Osteocyte (in vitro differentiated cells): ENCODE data around the gene BACH2. TPM values are rescaled to one million over a fixed set of nuclear protein-coding genes. Genes with fewer than 3 reads are reported as not detected.

Experiments
- DNase-seq: peaks from one replicate; pipeline ENCODE4 v3.0.0; 2021; ENCODE audit warnings: mixed read lengths; ENCODE audit not compliant: unreplicated experiment; ENCODE audit errors: extremely low spot score
- H3K27ac Mint-ChIP-seq: one replicate; pipeline ENCODE4 v1.8.0; 2021; ENCODE audit warnings: mild to moderate bottlenecking, mixed read lengths; ENCODE audit not compliant: unreplicated experiment
- H3K27me3 Mint-ChIP-seq: one replicate; pipeline ENCODE4 v1.8.0; 2021; ENCODE audit warnings: mixed read lengths; ENCODE audit not compliant: unreplicated experiment
- H3K36me3 Mint-ChIP-seq: one replicate; pipeline ENCODE4 v1.8.0; 2021; ENCODE audit warnings: mixed read lengths; ENCODE audit not compliant: unreplicated experiment
- H3K4me1 Mint-ChIP-seq: one replicate; pipeline ENCODE4 v1.8.0; 2021; ENCODE audit warnings: mixed read lengths; ENCODE audit not compliant: unreplicated experiment
- H3K4me3 Mint-ChIP-seq: one replicate; pipeline ENCODE4 v1.8.0; 2021; ENCODE audit warnings: mild to moderate bottlenecking, moderate library complexity, mixed read lengths; ENCODE audit not compliant: unreplicated experiment
- H3K9me3 Mint-ChIP-seq: one replicate; pipeline ENCODE4 v1.8.0; 2021; ENCODE audit warnings: mixed read lengths; ENCODE audit not compliant: unreplicated experiment
- CTCF ChIP-seq: fragments of 200-600 bp; sonication (generic); IDR thresholded peaks from 2 replicates; pipeline ENCODE4 v1.5.0; 2021; ENCODE audit warnings: antibody characterized with exemption, mild to moderate bottlenecking, moderate library complexity
- total RNA-seq: library from RNA; stranded (reverse); gene quantifications from 2 replicates; pipeline ENCODE4 v1.2.1, GENCODE V29; 2021

The BACH2 gene
- total RNA-seq, 1 donor from 2014 or later: 1.6 TPM

DNA sequence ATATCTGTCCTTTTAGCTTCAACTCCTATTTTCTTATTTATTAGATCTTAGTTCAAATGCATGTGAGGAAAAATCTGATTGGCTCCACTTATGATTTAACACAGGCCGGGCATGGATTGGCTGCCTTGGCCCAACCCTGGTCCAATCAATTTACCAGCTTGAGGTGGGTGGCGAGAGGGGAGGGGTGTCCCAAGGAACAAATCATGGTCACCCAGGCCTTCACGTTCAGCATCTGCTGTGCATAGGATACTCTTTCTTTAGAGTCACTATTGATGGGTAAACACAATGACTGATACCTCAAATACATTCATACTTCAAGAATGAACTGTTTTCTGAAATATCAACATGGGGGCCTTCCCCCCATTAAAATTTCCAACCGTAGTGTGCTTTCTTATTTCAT is 14.9 kb upstream of the BACH2 start:
- Mint-ChIP-seq H3K27me3 (peaks cover 57% of the 10 kb centered on the region), H3K4me1 (no peaks in the 10 kb centered on the region), H3K27ac (no peak overlapping the region), H3K4me3 (no peak overlapping the region), H3K36me3 (no peaks in the 10 kb centered on the region), H3K9me3 (no peaks in the 10 kb centered on the region)
- no peak for DNase-seq
- TF ChIP-seq CTCF: no peak

- no peak for TF ChIP-seq CTCF
Observed at GRCh38 chr6:90305800-90306448, 9.3 kb upstream of the BACH2 start.

GRCh38 chr6:90304308-90304707 is 7.7 kb upstream of the BACH2 start:
- no peaks in the 10 kb centered on the region for H3K4me1 Mint-ChIP-seq
- no peak for DNase-seq
- H3K27ac Mint-ChIP-seq: no peak overlapping the region
- no peaks in the 10 kb centered on the region for H3K36me3 Mint-ChIP-seq
- H3K27me3 Mint-ChIP-seq: peaks cover 76% of the 10 kb centered on the region
- H3K9me3 Mint-ChIP-seq: no peaks in the 10 kb centered on the region
- no peak overlapping the region for H3K4me3 Mint-ChIP-seq
- TF ChIP-seq CTCF: no peak

More at GRCh38 chr6:90305800-90306448, 9.3 kb upstream of the BACH2 start:
- H3K27ac Mint-ChIP-seq: no peak overlapping the region
- H3K27me3 Mint-ChIP-seq: peaks cover 69% of the 10 kb centered on the region
- H3K36me3 Mint-ChIP-seq: no peaks in the 10 kb centered on the region
- H3K4me3 Mint-ChIP-seq: no peak overlapping the region
- DNase-seq: no peak
- H3K4me1 Mint-ChIP-seq: no peaks in the 10 kb centered on the region
- H3K9me3 Mint-ChIP-seq: no peaks in the 10 kb centered on the region

DNA sequence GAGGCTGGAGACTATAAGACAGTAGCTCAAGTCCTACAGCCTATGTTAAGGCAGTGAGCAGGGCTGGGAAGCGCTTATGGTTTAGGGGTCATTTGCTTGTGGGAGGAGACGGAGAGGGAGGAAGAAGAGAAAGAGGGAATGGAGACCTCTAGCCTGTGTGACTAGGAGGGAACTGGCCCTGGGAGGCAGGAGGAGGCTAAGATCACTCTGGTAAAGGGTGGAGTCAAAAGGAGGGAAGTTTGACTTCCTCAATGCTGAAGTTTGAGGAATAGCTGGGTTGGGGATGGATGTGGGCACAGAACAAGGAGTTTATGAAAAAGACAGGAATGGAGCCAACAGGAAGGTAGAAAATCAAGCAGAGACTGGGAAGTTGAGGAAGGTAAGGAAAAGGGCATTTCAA is 6.4 kb upstream of the BACH2 start:
- no peak for TF ChIP-seq CTCF
- no peaks in the 10 kb centered on the region for H3K9me3 Mint-ChIP-seq
- no peak for DNase-seq
- H3K36me3 Mint-ChIP-seq: no peaks in the 10 kb centered on the region
- H3K4me3 Mint-ChIP-seq: no peak overlapping the region
- H3K4me1 Mint-ChIP-seq: no peaks in the 10 kb centered on the region
- H3K27ac Mint-ChIP-seq: no peak overlapping the region
- peaks cover 80% of the 10 kb centered on the region for H3K27me3 Mint-ChIP-seq

DNA sequence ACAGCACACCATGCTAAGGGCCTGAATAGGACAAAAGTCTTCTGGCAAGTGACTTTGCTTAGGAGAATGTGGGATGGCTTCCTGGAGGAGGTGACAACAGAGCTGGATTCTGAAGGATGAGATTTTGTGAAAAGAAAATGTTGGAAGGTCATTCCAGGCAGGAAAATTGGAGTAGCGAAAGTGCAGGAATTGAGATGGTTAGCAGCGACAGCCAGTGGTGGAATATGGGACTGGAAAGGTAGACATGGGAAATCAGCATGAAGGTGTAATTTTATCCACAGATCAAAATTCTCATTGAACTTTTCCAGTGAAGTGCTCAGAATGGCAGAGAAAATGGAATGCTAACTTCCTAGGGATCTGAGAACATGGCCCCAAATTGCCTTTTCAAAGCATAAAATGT is 5.7 kb upstream of the BACH2 start:
- no peak overlapping the region for H3K27ac Mint-ChIP-seq
- no peaks in the 10 kb centered on the region for H3K9me3 Mint-ChIP-seq
- H3K4me1 Mint-ChIP-seq: no peaks in the 10 kb centered on the region
- no peak for DNase-seq
- H3K36me3 Mint-ChIP-seq: no peaks in the 10 kb centered on the region
- no peak for TF ChIP-seq CTCF
- no peak overlapping the region for H3K4me3 Mint-ChIP-seq
- H3K27me3 Mint-ChIP-seq: peaks cover 81% of the 10 kb centered on the region
